Bronchial smooth muscle cell (primary cell): Measurements from ENCODE around the gene AMY1A. TPM values are rescaled to one million over a fixed set of nuclear protein-coding genes. Genes with fewer than 3 reads are reported as not detected.

Source experiments
- total RNA-seq: library from RNA; depleted of rRNA; stranded (reverse); fragments of >200 nt; gene quantifications from 2 replicates; pipeline ENCODE4 v1.2.1, GENCODE V29; 2014

AMY1A gene
- total RNA-seq: not detected in 2 replicates

DNA sequence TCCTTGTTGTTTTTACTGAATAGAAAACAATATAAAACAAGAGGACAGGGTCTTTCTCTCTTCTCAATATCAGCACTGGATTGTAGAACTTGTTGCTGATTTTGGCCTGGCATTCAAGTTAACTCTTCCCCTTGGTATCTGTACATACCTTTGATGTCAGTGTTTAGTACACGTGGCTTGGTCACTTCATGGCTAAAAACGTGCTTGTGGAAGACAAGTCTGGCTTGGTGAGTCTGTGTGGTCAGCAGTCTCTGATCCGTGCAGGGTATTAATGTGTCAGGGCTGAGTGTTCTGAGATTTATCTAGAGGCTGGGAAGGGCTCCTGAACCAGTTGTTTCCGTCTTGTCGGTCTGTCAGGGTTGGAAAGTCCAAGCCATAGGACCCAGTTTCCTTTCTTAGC, at the start of gene AMY1A:
Gene AMY1A, plus strand, starts transcription at position 301 of the 400 bp plus-strand sequence. CDS start 571 bp downstream, outside the sequence.

DNA sequence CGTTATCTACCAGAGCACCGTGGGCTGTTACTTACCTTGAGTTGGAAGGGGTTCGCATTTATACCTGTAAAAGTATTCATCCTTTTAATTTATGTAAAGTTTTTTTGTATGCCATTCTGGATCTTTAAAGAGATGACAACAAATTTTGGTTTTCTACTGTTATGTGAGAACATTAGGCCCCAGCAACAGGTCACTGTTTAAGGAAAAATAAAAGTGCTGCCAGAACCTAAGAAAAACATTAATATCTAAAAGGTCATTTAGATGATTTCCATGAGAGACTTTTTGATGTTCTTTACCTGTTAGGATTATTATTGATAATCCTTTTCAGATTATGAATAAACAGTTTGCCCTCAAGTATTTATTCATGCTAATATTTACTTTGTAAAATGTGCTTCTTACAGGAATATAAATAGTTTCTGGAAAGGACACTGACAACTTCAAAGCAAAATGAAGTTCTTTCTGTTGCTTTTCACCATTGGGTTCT, 38.5 kb upstream of the AMY1A start, which contains the start of gene AMY2A:
Gene AMY2A, plus strand, starts transcription at position 434 of the 484 bp plus-strand sequence. Its CDS starts 14 bp downstream, at position 448.

DNA sequence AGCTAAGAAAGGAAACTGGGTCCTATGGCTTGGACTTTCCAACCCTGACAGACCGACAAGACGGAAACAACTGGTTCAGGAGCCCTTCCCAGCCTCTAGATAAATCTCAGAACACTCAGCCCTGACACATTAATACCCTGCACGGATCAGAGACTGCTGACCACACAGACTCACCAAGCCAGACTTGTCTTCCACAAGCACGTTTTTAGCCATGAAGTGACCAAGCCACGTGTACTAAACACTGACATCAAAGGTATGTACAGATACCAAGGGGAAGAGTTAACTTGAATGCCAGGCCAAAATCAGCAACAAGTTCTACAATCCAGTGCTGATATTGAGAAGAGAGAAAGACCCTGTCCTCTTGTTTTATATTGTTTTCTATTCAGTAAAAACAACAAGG, 40.5 kb downstream of the AMY1A start, which contains the start of gene AMY1B:
Gene AMY1B, minus strand, starts transcription at position 101 of the 400 bp plus-strand sequence. CDS start 571 bp downstream, outside the sequence.

Other genes starting within 250 kb of the AMY1A start
- gene RNPC3, start 130.1 kb upstream of the AMY1A start, total RNA-seq: 2.3 and 4.7 TPM in 2 replicates
- gene AMY2B, start 84.2 kb upstream of the AMY1A start, total RNA-seq: 4.7 and 10.0 TPM in 2 replicates
- 0.09 TPM in 1 of 2 replicates, not detected in the other for gene AMY2A, start 38.3 kb upstream of the AMY1A start, total RNA-seq
- gene AMY1B, start 40.5 kb downstream of the AMY1A start, total RNA-seq: not detected in 2 replicates
- gene AMY1C, start 94.1 kb downstream of the AMY1A start, total RNA-seq: not detected in 2 replicates